T-helper 1 cell treated with Interleukin-12 subunit alpha and Interleukin-12 subunit beta and Interleukin-4 antibody, amounts not matched to agents 30 μg/mL and 1 μg/mL, for 36 hours (primary cell): Measurements from ENCODE around the gene FAM114A1.
"Not testable (repeated sequence)": the region's sequence is repeated elsewhere in the genome, so short reads cannot be mapped to it uniquely, and the experiment has no call there.

Experiments
- H3K27ac Mint-ChIP-seq: one replicate; pipeline ENCODE4 v1.8.0; 2021; ENCODE audit warnings: mild to moderate bottlenecking, mixed read lengths
- H3K27me3 Mint-ChIP-seq: one replicate; pipeline ENCODE4 v1.8.0; 2021; ENCODE audit warnings: low read depth, mixed read lengths
- H3K36me3 Mint-ChIP-seq: one replicate; pipeline ENCODE4 v1.8.0; 2021; ENCODE audit warnings: low read depth, mixed read lengths
- H3K4me1 Mint-ChIP-seq: one replicate; pipeline ENCODE4 v1.8.0; 2021; ENCODE audit warnings: low read depth, mixed read lengths
- H3K4me3 Mint-ChIP-seq: one replicate; pipeline ENCODE4 v1.8.0; 2021; ENCODE audit warnings: mild to moderate bottlenecking, moderate library complexity, mixed read lengths
- H3K9me3 Mint-ChIP-seq: one replicate; pipeline ENCODE4 v1.8.0; 2021; ENCODE audit warnings: mixed read lengths

The FAM114A1 gene

GRCh38 chr4:38949411-38950051 lies 81.9 kb downstream of the FAM114A1 start:
- H3K9me3 Mint-ChIP-seq, result no peaks in the 10 kb centered on the region
- H3K27ac Mint-ChIP-seq, result peak overlapping the region; percentile 91
- peaks cover 53% of the 10 kb centered on the region for H3K4me1 Mint-ChIP-seq
- H3K27me3 Mint-ChIP-seq, result no peaks in the 10 kb centered on the region
- peak overlapping the region; percentile 26 for H3K4me3 Mint-ChIP-seq
- H3K36me3 Mint-ChIP-seq, result peaks cover 3% of the 10 kb centered on the region

GRCh38 chr4:38950159-38950558 lies 82.6 kb downstream of the FAM114A1 start:
- peaks cover 3% of the 10 kb centered on the region for H3K36me3 Mint-ChIP-seq
- no peaks in the 10 kb centered on the region for H3K27me3 Mint-ChIP-seq
- no peaks in the 10 kb centered on the region for H3K9me3 Mint-ChIP-seq
- H3K4me3 Mint-ChIP-seq, result no peak overlapping the region
- H3K4me1 Mint-ChIP-seq, result peaks cover 55% of the 10 kb centered on the region
- H3K27ac Mint-ChIP-seq, result peak overlapping the region; percentile 91

GRCh38 chr4:38950734-38951133 lies 83.1 kb downstream of the FAM114A1 start:
- H3K36me3 Mint-ChIP-seq, result peaks cover 3% of the 10 kb centered on the region
- H3K27me3 Mint-ChIP-seq, result no peaks in the 10 kb centered on the region
- H3K27ac Mint-ChIP-seq, result peak overlapping the region; percentile 91
- peaks cover 54% of the 10 kb centered on the region for H3K4me1 Mint-ChIP-seq
- no peaks in the 10 kb centered on the region for H3K9me3 Mint-ChIP-seq
- no peak overlapping the region for H3K4me3 Mint-ChIP-seq

- Mint-ChIP-seq H3K4me1 (peaks cover 62% of the 10 kb centered on the region), H3K27me3 (no peaks in the 10 kb centered on the region), H3K9me3 (no peaks in the 10 kb centered on the region), H3K27ac (peak overlapping the region; percentile 62), H3K36me3 (peaks cover 11% of the 10 kb centered on the region), H3K4me3 (no peak overlapping the region)
Measured at GRCh38 chr4:38951598-38951997, 84.0 kb downstream of the FAM114A1 start.

GRCh38 chr4:38952017-38952416 lies 84.4 kb downstream of the FAM114A1 start:
- H3K36me3 Mint-ChIP-seq, result peaks cover 13% of the 10 kb centered on the region
- no peaks in the 10 kb centered on the region for H3K27me3 Mint-ChIP-seq
- H3K9me3 Mint-ChIP-seq, result no peaks in the 10 kb centered on the region
- no peak overlapping the region for H3K4me3 Mint-ChIP-seq
- H3K4me1 Mint-ChIP-seq, result peaks cover 61% of the 10 kb centered on the region
- H3K27ac Mint-ChIP-seq, result peak overlapping the region; percentile 62

GRCh38 chr4:38954727-38955126 lies 87.1 kb downstream of the FAM114A1 start:
- Mint-ChIP-seq H3K27ac (no peak overlapping the region), H3K4me3 (no peak overlapping the region), H3K9me3 (peaks cover 10% of the 10 kb centered on the region), H3K27me3 (no peaks in the 10 kb centered on the region), H3K4me1 (peaks cover 63% of the 10 kb centered on the region), H3K36me3 (peaks cover 21% of the 10 kb centered on the region)

- peak overlapping the region; percentile 96 for H3K27ac Mint-ChIP-seq
Measured at GRCh38 chr4:38955957-38956356, 88.4 kb downstream of the FAM114A1 start.

GRCh38 chr4:38957261-38957815 lies 89.7 kb downstream of the FAM114A1 start:
- peak overlapping the region; percentile 50 for H3K4me3 Mint-ChIP-seq
- H3K27ac Mint-ChIP-seq, result peak overlapping the region; percentile 96
- H3K4me1 Mint-ChIP-seq, result peaks cover 57% of the 10 kb centered on the region
- peaks cover 22% of the 10 kb centered on the region for H3K9me3 Mint-ChIP-seq
- no peaks in the 10 kb centered on the region for H3K27me3 Mint-ChIP-seq
- peaks cover 37% of the 10 kb centered on the region for H3K36me3 Mint-ChIP-seq

More at GRCh38 chr4:38955957-38956356, 88.4 kb downstream of the FAM114A1 start:
- Mint-ChIP-seq H3K36me3 (peaks cover 25% of the 10 kb centered on the region), H3K4me3 (no peak overlapping the region), H3K4me1 (peaks cover 53% of the 10 kb centered on the region), H3K27me3 (no peaks in the 10 kb centered on the region), H3K9me3 (peaks cover 10% of the 10 kb centered on the region)

GRCh38 chr4:38957893-38958292 lies 90.3 kb downstream of the FAM114A1 start:
- no peaks in the 10 kb centered on the region for H3K27me3 Mint-ChIP-seq
- H3K36me3 Mint-ChIP-seq, result peaks cover 40% of the 10 kb centered on the region
- H3K4me1 Mint-ChIP-seq, result peaks cover 56% of the 10 kb centered on the region
- H3K4me3 Mint-ChIP-seq, result no peak overlapping the region
- peak overlapping the region; percentile 96 for H3K27ac Mint-ChIP-seq
- H3K9me3 Mint-ChIP-seq, result peaks cover 25% of the 10 kb centered on the region

- Mint-ChIP-seq H3K4me3 (peak overlapping the region; percentile 42), H3K27ac (peak overlapping the region; percentile 96), H3K9me3 (peaks cover 30% of the 10 kb centered on the region)
Measured at GRCh38 chr4:38958453-38959190, 91.0 kb downstream of the FAM114A1 start.

GRCh38 chr4:38959248-38959647 lies 91.6 kb downstream of the FAM114A1 start:
- Mint-ChIP-seq H3K27ac (peak overlapping the region; percentile 96), H3K9me3 (peaks cover 31% of the 10 kb centered on the region), H3K4me1 (peaks cover 57% of the 10 kb centered on the region), H3K36me3 (peaks cover 51% of the 10 kb centered on the region)
- H3K4me3 Mint-ChIP-seq, H3K27me3 Mint-ChIP-seq: not testable (repeated sequence)

More at GRCh38 chr4:38958453-38959190, 91.0 kb downstream of the FAM114A1 start:
- Mint-ChIP-seq H3K4me1 (peaks cover 57% of the 10 kb centered on the region), H3K36me3 (peaks cover 46% of the 10 kb centered on the region), H3K27me3 (no peaks in the 10 kb centered on the region)

- peaks cover 32% of the 10 kb centered on the region for H3K4me1 Mint-ChIP-seq
- no peak overlapping the region for H3K27ac Mint-ChIP-seq
- no peaks in the 10 kb centered on the region for H3K27me3 Mint-ChIP-seq
- H3K36me3 Mint-ChIP-seq, result peaks cover 80% of the 10 kb centered on the region
- no peak overlapping the region for H3K4me3 Mint-ChIP-seq
- peaks cover 28% of the 10 kb centered on the region for H3K9me3 Mint-ChIP-seq
Measured at GRCh38 chr4:38964942-38965775, 97.6 kb downstream of the FAM114A1 start.

- H3K4me3 Mint-ChIP-seq, result no peak overlapping the region
- no peaks in the 10 kb centered on the region for H3K27me3 Mint-ChIP-seq
- H3K27ac Mint-ChIP-seq, result no peak overlapping the region
- H3K4me1 Mint-ChIP-seq, result peaks cover 32% of the 10 kb centered on the region
- peaks cover 82% of the 10 kb centered on the region for H3K36me3 Mint-ChIP-seq
- peaks cover 28% of the 10 kb centered on the region for H3K9me3 Mint-ChIP-seq
Measured at GRCh38 chr4:38965866-38966265, 98.3 kb downstream of the FAM114A1 start.
